Smooth muscle cell of the umbilical artery (primary cell): ENCODE measurements around the gene ACACB. TPM values are rescaled to one million over a fixed set of nuclear protein-coding genes. Genes with fewer than 3 reads are reported as not detected.

Source experiments
- total RNA-seq: library from RNA; depleted of rRNA; stranded (reverse); fragments of >200 nt; gene quantifications from 2 replicates; pipeline ENCODE4 v1.2.3, GENCODE V29; 2014

ACACB gene
- total RNA-seq: 4.5 and 4.7 TPM in 2 replicates

GRCh38 chr12:109115758-109116610 lies at the start of gene ACACB:
Gene ACACB, plus strand, starts transcription at chr12:109116587. Its CDS starts 22,819 bp downstream, at chr12:109139406.

GRCh38 chr12:109093022-109093918 lies 23.1 kb upstream of the ACACB start, which contains the start of gene ALKBH2:
Gene ALKBH2, minus strand, starts transcription at chr12:109093472. Its CDS starts 686 bp downstream, at chr12:109092786.

GRCh38 chr12:109097435-109098182 lies 18.8 kb upstream of the ACACB start, which contains the start of gene UNG:
Gene UNG, plus strand, starts transcription at chr12:109097597. Its CDS starts 83 bp downstream, at chr12:109097680.

GRCh38 chr12:109308534-109309380 lies 192.4 kb downstream of the ACACB start, which contains the start of gene FOXN4:
Gene FOXN4, minus strand, starts transcription at chr12:109309284. Its CDS starts 963 bp downstream, at chr12:109308321.

Other genes starting within 250 kb of the ACACB start
- gene DAO, start 236.5 kb upstream of the ACACB start, total RNA-seq: not detected in 2 replicates
- gene SVOP, start 95.5 kb upstream of the ACACB start, total RNA-seq: not detected in 2 replicates
- gene USP30, start 64.0 kb upstream of the ACACB start, total RNA-seq: 5.4 and 5.9 TPM in 2 replicates
- gene ALKBH2, start 23.1 kb upstream of the ACACB start, total RNA-seq: 14.0 and 15.7 TPM in 2 replicates
- gene UNG, start 19.0 kb upstream of the ACACB start, total RNA-seq: 18.5 and 18.7 TPM in 2 replicates
- gene FOXN4, start 192.7 kb downstream of the ACACB start, total RNA-seq: not detected in 2 replicates
- not detected in 2 replicates for gene MYO1H, start 231.3 kb downstream of the ACACB start, total RNA-seq